Activated CD4-positive, alpha-beta T cell treated with anti-CD3 and anti-CD28 coated beads for 24 hours (primary cell): Measurements from ENCODE around the gene ANTXR2.
A peak's percentile ranks its signal among the peaks of the same experiment; 100 is the strongest.

ENCODE experiments used
- DNase-seq, 2 donors: peaks; one replicate each; pipeline ENCODE4 v3.0.0-alpha.2; 2020; ENCODE audit warnings: low read depth in 2 of 2

Gene ANTXR2

GRCh38 chr4:80092088-80092487 is 19.1 kb upstream of the ANTXR2 start:
- DNase-seq, result no peak

- DNase-seq, result no peak
Observed at GRCh38 chr4:80091688-80092087, 18.7 kb upstream of the ANTXR2 start.

DNA sequence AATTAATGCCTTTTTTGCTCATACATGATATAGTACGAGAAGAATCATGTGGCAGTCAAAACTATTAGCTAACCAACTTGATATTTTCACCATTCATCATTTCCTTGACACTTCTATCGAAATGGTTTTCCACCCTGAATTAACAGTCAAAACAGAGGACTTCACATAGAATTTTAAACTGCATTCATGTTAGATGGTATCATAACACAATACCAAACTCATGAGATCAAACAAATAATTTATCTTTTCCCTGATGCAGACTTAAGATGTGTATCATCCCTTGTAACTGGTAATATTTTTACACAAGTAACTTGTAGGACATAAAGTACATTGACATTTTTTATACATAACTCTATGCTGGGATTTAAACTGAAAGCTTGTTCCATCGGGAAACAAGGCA is 18.2 kb upstream of the ANTXR2 start:
- DNase-seq, result no peak

DNA sequence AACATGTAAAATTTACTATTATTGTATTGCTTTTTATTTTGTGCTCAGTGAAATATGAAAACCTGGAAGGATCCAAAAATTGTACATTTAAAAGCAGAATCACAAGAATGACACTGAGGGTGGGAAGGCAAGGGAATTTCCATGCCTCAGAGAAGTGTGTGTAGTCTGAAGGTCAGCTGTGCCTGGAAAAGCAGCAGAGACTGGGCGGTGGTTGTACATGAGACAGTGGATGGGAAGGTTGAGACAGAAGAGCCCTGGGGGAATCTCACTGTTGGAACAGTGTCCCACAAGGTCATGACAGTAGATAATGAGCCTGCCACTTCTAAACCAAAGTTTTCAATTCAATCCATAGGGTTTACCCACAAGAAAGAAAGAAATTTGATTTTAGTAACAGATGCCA is 17.1 kb upstream of the ANTXR2 start:
- DNase-seq, result no peak

DNA sequence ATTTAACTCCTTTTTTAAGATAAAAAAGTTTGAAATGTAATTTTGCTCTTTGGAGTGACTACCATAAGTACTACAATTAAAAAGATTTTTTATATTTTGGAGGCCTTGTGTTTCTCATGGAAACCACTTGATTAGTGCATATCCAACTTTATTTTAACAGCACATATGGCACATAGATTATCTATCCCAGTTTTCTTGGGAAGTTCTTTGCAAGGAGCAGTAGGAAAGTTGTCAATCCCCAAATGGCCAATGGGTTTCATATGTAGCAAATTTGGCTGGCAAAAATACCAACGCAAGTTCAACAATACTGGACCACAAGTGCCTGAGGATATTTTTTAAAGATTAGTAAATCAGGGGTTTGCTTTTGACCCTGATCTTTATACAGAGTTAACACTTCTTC is 15.4 kb upstream of the ANTXR2 start:
- no peak for DNase-seq

DNA sequence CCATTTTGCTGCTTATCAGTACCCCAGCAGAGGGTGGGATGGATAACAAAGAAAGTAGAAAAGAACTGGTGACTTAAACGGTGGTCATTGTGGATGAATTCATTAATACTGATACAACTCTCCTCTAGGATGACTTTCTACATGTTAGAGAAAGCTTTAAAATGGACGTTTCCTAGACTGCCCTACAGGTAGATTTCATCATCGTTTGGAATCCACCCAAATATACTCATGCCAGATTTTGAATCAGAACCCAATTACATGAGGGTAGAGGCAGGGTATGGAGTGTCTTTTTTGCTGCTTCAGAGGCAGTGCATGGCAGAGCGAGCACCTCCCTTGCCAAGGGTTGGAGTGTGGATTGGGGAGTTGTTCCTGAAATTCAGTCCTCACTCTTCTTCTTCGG is 13.3 kb upstream of the ANTXR2 start:
- DNase-seq, result no peak

DNA sequence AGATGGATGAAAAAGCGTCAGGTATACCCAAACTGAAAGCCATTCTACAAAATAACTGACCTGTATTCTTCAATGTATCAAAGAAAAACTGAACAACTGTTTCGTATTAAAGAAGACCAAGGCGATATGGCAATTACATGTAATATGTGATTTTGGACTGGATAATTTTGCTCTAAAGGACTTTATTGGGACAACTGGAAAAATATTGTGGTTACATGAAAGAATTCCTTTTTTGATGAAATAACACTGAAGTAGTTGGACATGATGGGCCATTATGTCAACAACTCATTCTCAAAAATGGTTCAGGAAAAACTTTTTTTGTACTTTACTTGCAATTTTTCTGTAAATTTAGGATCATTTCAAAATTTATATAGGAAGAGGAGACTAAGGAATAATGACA is 12.1 kb upstream of the ANTXR2 start:
- no peak for DNase-seq

DNA sequence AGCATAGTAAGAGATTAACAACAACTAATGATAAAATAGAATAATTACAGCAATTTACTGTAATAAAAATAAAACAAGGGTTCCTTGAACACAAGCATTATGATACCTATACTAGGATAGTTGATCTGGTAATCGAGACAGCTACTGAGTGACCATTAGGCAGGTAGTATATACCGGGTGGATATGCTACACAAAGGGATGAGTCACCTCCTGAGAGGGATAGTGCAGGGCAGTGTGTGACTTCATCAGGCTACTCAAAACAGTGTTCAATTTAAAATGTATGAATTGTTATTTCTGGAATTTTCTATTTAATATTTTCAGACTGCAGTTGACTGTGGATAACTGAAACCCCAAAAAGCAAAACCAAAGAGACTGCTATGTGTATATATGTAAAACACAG is 9.7 kb upstream of the ANTXR2 start:
- no peak for DNase-seq

DNA sequence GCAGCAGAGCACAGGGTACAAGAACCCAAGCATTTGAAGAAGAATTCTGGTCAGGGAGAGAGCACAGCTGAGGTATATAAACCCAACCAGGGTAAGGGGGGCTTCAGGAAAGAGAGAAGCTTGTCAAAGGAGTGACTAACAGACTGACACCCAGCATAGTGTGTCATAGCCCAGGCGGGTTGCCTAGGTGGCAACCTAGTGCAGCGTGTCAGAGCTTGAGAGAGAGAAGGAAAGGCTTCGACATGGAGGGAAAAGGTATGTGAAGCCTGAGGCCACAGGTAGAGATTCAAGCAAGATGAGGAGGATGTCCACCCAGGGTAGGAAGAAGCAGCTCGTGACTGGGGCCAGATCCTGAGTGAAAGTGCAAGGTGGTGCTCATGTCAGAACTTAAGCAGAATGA is 8.5 kb upstream of the ANTXR2 start:
- no peak for DNase-seq

DNA sequence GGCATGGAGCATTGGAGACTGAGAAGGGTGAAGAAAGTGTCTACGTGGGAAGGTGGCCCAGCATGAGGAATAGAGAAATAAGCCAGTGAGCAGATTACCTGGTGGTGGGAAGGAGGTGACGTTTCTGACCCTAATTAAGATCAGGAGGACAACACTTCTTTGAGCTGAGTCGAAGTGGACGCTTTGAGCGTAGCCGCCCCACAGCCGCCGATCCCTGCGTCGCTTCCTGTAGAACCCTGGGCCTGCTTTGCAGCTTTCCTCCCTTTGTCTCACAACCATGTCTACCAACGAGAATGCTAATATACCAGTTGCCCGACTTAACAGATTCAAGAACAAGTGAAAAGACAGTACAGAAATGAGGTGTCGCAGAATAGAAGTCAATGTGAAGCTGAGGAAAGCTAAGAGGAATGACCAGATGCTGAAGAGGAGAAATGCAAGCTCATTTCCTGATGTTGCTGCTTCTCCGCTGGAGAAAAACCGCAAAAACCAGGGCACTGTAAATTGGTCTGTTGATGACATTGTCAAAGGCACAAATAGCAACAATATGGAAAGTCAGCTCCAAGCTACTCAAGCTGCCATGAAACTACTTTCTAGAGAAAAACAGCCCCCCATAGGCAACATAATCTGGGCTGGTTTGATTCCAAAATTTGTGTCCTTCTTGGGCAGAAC is 6.4 kb upstream of the ANTXR2 start:
- DNase-seq, result no peak

DNA sequence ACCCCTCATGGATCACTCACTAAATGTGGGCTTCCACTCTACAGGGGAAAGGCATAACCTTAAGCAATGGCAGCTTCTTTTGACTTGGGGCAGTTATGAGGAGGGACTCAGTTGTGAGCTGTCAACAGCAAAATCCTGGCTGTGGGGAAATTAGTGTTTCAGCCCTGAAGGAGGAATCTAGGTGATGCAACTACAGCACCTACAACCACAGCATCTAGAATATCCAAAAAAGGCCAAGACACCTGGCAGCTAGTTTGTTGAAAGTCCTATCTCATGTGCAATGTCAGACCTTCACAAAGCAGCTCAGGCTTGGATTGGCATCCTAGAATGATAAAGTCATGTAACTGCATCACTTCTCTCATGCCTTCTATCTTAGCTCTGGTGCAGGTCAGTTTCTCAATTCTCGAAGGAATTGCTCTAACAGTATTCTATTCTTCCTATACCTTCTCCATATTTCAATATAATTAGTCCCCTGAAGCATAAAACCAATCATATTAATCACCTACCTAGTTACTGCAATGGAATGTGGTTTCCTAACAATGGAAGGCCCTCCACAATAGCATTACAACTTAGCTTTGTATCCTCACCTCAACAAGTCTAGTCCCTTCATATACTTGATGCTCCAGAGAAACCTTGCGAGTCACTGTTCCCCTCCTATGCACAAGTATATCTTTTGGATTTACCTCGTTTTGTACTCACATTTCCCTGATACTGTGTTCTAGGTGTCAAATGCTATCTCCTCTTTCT is 5.5 kb upstream of the ANTXR2 start:
- DNase-seq, result no peak

DNA sequence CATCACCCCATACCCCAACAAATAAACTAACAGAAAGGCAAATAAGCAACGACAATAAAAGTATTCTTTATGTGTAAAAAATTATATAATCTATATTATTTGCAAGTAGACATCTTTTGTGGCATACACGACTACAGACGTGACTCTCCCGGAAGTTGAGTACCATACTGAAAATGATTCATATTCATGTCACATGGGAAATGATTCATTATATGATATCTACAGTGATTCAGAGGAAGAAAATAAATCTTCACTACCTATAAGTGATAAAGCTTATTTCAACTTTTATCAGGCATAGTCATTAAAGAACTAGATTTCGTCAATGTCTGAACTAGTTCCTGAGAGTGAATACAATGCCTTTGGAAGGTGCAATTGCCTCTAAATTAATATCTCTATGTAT is 4.6 kb upstream of the ANTXR2 start:
- DNase-seq, result no peak

- no peak for DNase-seq
Observed at GRCh38 chr4:80076681-80077080, 3.7 kb upstream of the ANTXR2 start.

GRCh38 chr4:80075995-80076675 is 3.1 kb upstream of the ANTXR2 start:
- DNase-seq, result no peak

DNA sequence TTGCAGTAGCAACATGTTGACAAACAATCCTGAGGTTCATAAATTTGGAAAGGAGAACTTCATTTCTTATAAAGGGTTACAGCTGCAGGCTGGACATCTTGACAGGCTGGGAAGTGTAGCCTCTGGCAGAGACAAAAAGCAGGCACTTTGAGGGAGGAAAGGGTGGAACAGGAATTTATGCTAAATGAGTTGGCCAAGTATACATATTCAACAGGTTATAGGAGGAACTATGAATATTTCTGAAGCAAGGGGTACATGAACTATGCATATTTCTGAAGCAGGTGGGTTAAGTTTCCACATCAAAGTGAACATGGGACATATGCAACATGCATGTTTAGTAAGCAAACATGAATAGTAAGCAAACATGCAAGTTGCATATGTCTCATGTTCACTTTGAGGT is 1.6 kb upstream of the ANTXR2 start:
- no peak for DNase-seq

- no peak for DNase-seq
Observed at GRCh38 chr4:80074069-80074468, 1.0 kb upstream of the ANTXR2 start.

DNA sequence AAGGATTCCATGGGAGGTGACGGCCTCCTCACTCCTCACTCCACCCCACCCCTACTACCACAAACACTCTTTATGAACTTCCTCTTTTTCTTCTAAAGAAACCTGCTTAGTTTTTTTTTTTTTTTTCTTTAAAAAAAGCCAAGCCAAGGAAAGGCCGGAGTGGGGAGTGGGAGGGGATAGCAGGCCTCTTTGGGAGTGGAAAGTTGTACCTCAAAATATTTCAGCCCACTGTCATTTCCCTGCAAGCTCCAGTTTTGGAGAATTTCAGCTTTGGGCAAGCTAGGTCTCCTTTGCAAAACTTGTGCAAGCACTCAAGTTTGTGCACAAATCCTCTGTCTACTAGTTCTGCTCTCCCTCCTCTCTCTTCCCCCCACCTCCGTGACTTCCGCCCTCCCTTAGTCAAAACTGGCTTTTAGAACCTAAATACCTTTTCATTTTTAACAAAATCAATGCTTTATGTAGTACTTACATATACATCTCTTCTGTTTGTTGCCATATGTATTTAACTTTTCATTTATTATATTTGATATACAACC is 512 bp upstream of the ANTXR2 start:
- DNase-seq, result no peak

- peak; percentile 36 to 37 for DNase-seq
Observed at GRCh38 chr4:80072228-80072743, 743 bp downstream of the ANTXR2 start.

- no peak for DNase-seq
Observed at GRCh38 chr4:80071604-80072227, 1.3 kb downstream of the ANTXR2 start.

GRCh38 chr4:80070880-80071603 is 2.0 kb downstream of the ANTXR2 start:
- no peak for DNase-seq
